PC-3 (cell line): Measurements from ENCODE around the gene TTLL4. TPM values are rescaled to one million over a fixed set of nuclear protein-coding genes. Genes with fewer than 3 reads are reported as not detected.

Experiments used
- ATAC-seq: fragments of 200-7000 bp; cut with Tn5 transposase; 2 replicates; pipeline ENCODE4 v1.9.1; 2020; ENCODE audit warnings: mild to moderate bottlenecking, moderate library complexity
- BruUV-seq: library from RNA; stranded (reverse); fragments of 400-500 nt; replicated peaks from 2 replicates; lab custom pipeline; 2021; lab: Mats Ljungman, UMichigan
- CTCF ChIA-PET: fragments of 300-600 bp; sonication (Branson Sonifier 250); formaldehyde crosslinking; loops from one replicate; lab custom pipeline; 2022; ENCODE audit warnings: antibody characterized with exemption; lab: Charles Lee
- POLR2A ChIA-PET: fragments of 300-600 bp; sonication (Branson Sonifier 250); formaldehyde crosslinking; loops from one replicate; lab custom pipeline; 2022; ENCODE audit warnings: antibody characterized with exemption; ENCODE audit not compliant: unreplicated experiment; lab: Charles Lee
- DNase-seq: peaks from one replicate; pipeline ENCODE4 v3.0.0-alpha.2; 2015
- H2AFZ ChIP-seq: fragments of 300-600 bp; sonication (generic); 2 replicates; pipeline ENCODE4 v1.6.0; 2016; ENCODE audit warnings: antibody characterized with exemption, low read length
- H3F3A ChIP-seq: fragments of 300-600 bp; sonication (generic); one replicate; pipeline ENCODE4 v1.6.0; 2017; ENCODE audit warnings: antibody characterized with exemption, low read length, control low read depth, mild to moderate bottlenecking; ENCODE audit not compliant: unreplicated experiment
- H3K27ac ChIP-seq: fragments of 300-600 bp; sonication (generic); 2 replicates; pipeline ENCODE4 v1.5.1; 2016; ENCODE audit warnings: mild to moderate bottlenecking, low read length
- H3K27me3 ChIP-seq: fragments of 300-600 bp; sonication (generic); 2 replicates; pipeline ENCODE4 v1.6.1; 2016; ENCODE audit warnings: low read length, mixed read lengths
- H3K36me3 ChIP-seq: fragments of 300-600 bp; sonication (generic); 2 replicates; pipeline ENCODE4 v1.6.1; 2016; ENCODE audit warnings: low read depth, mixed run types, low read length, mixed read lengths
- H3K4me1 ChIP-seq: fragments of 300-600 bp; sonication (generic); 2 replicates; pipeline ENCODE4 v1.5.1; 2016; ENCODE audit warnings: low read length; ENCODE audit not compliant: insufficient read depth
- H3K4me2 ChIP-seq: fragments of 300-600 bp; sonication (generic); 2 replicates; pipeline ENCODE4 v1.6.0; 2016; ENCODE audit warnings: low read length
- H3K4me3 ChIP-seq: fragments of 300-600 bp; sonication (generic); 2 replicates; pipeline ENCODE4 v1.5.1; 2016; ENCODE audit warnings: mild to moderate bottlenecking, low read length, mixed read lengths
- H3K79me2 ChIP-seq: fragments of 300-600 bp; sonication (generic); 2 replicates; pipeline ENCODE4 v1.6.1; 2017; ENCODE audit warnings: low read length, mixed read lengths
- H3K9ac ChIP-seq: fragments of 300-600 bp; sonication (generic); 2 replicates; pipeline ENCODE4 v1.6.0; 2016; ENCODE audit warnings: mild to moderate bottlenecking, low read length
- H3K9me2 ChIP-seq: fragments of 300-600 bp; sonication (generic); replicated peaks from 2 replicates; pipeline ENCODE4 v1.6.1; 2016; ENCODE audit warnings: mixed run types, low read length, mixed read lengths
- H3K9me3 ChIP-seq: fragments of 300-600 bp; sonication (generic); 2 replicates; pipeline ENCODE4 v1.6.1; 2016; ENCODE audit warnings: low read length, mixed read lengths
- H4K20me1 ChIP-seq: fragments of 300-600 bp; sonication (generic); 2 replicates; pipeline ENCODE4 v1.6.1; 2016; ENCODE audit warnings: low read length, mixed read lengths
- CTCF ChIP-seq: fragments of 300-600 bp; sonication (generic); conservative IDR thresholded peaks from 2 replicates; pipeline ENCODE4 v1.5.1; 2017; ENCODE audit warnings: antibody characterized with exemption, low read depth, mild to moderate bottlenecking, low read length
- EZH2 ChIP-seq: fragments of 300-600 bp; sonication (generic); IDR thresholded peaks from one replicate; pipeline ENCODE4 v1.6.1; 2017; ENCODE audit warnings: antibody characterized with exemption, mild to moderate bottlenecking, low read length; ENCODE audit not compliant: unreplicated experiment
- EZH2phosphoT487 ChIP-seq: fragments of 300-600 bp; sonication (generic); IDR thresholded peaks from 2 replicates; pipeline ENCODE4 v1.6.1; 2018; ENCODE audit warnings: mild to moderate bottlenecking, antibody characterized with exemption, low read length, borderline replicate concordance
- intact Hi-C: fragments of 100-400 bp; cut with micrococcal nuclease; formaldehyde crosslinking; loops from 2 replicates; pipeline ENCODE4 v1.9.0; 2023
- total RNA-seq: library from RNA; depleted of rRNA; stranded (reverse); fragments of >200 nt; gene quantifications from 2 replicates; pipeline ENCODE4 v1.2.3, GENCODE V29; 2014

TTLL4 gene
- total RNA-seq, 1 experiment from 2014 or later, result 21.0 TPM

DNA sequence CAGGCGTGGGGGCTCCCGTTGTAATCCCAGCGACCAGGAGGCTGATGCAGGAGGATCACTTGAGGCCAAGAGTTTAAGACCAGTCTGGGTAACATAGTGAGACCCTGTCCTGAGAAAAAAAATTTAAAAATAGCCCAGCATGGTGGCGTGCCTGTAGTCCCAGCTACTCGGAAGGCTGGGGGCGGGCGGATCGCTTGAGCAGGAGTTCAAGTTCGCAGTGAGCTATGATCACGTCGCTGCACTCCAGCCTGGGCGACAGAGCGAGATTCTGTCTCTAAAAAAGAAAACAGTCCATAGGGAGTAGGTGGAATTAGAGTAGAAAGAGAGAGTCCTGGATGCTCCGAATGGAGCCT lies 325 bp upstream of the TTLL4 start:
- BruUV-seq, result no TSS peak
- H3F3A ChIP-seq, result no peaks in the 10 kb centered on the region
- H3K9ac ChIP-seq, result no peak overlapping the region
- H4K20me1 ChIP-seq, result peaks cover 5% of the 10 kb centered on the region; the same call in 1 of the 2 replicates
- intact Hi-C loops, result loop anchor here (2.0 to 5.0 kb wide), 3 partner anchors 20 to 72 kb away; partner anchors contain the start of genes BCS1L, CYP27A1 and ZNF142
- H3K36me3 ChIP-seq, result no peaks in the 10 kb centered on the region
- peaks cover 44% of the 10 kb centered on the region for H3K79me2 ChIP-seq
- H3K4me3 ChIP-seq, result no peak overlapping the region; the same call in 1 of the 2 replicates
- no peak overlapping the region for H3K27ac ChIP-seq
- ChIA-PET CTCF (interaction anchor here (0.6 to 1.6 kb wide), 4 partner anchors 17 to 788 kb away, joined by 3 to 5 read pairs (median 4); partner anchors contain the start of genes BCS1L, GMPPA and ZNF142), POLR2A (interaction anchor here (0.6 kb wide), 2 partner anchors 17 to 39 kb away, joined by 4 to 9 read pairs; no protein-coding TSS in a partner anchor)
- H3K27me3 ChIP-seq, result no peaks in the 10 kb centered on the region
- peaks cover 17% of the 10 kb centered on the region for H3K4me1 ChIP-seq
- TF ChIP-seq CTCF, result no peak
- no peak for TF ChIP-seq EZH2
- no peak for TF ChIP-seq EZH2phosphoT487
- H2AFZ ChIP-seq, result peak overlapping the region; percentile 40
- H3K4me2 ChIP-seq, result peak overlapping the region; percentile 93
- ATAC-seq (no peak), DNase-seq (no peak)
- no peaks in the 10 kb centered on the region for H3K9me2 ChIP-seq
- H3K9me3 ChIP-seq, result no peaks in the 10 kb centered on the region

GRCh38 chr2:218711550-218711929 lies 905 bp downstream of the TTLL4 start:
- Histone ChIP-seq H3K9ac (peak overlapping the region; percentile 90), H3K36me3 (0 out of 2 replicates have a peak, but pooled peaks cover 2% of the 10 kb centered on the region), H3K9me2 (no peaks in the 10 kb centered on the region), H3K4me1 (peaks cover 27% of the 10 kb centered on the region), H2AFZ (peak overlapping the region; percentile 86), H4K20me1 (peaks cover 5% of the 10 kb centered on the region; the same call in 1 of the 2 replicates), H3K9me3 (no peaks in the 10 kb centered on the region), H3K4me3 (peak overlapping the region; percentile 84), H3K27ac (peak overlapping the region; percentile 59), H3K27me3 (no peaks in the 10 kb centered on the region), H3K4me2 (peak overlapping the region; percentile 93), H3K79me2 (peaks cover 53% of the 10 kb centered on the region), H3F3A (no peaks in the 10 kb centered on the region)
- CTCF ChIA-PET, result interaction anchor here (1.6 kb wide), 1 partner anchor 52 kb away, joined by 5 read pairs; the partner anchor contains the start of genes BCS1L and ZNF142
- DNase-seq (no peak), ATAC-seq (peak; percentile 19)
- POLR2A ChIA-PET, result no interaction called here
- BruUV-seq, result TSS peak; percentile 79
- TF ChIP-seq EZH2phosphoT487, result no peak
- TF ChIP-seq CTCF, result no peak
- TF ChIP-seq EZH2, result no peak
- intact Hi-C loops, result loop anchor here (1.0 to 5.0 kb wide), 4 partner anchors 19 to 136 kb away; partner anchors contain the start of genes BCS1L, CYP27A1 and ZNF142

DNA sequence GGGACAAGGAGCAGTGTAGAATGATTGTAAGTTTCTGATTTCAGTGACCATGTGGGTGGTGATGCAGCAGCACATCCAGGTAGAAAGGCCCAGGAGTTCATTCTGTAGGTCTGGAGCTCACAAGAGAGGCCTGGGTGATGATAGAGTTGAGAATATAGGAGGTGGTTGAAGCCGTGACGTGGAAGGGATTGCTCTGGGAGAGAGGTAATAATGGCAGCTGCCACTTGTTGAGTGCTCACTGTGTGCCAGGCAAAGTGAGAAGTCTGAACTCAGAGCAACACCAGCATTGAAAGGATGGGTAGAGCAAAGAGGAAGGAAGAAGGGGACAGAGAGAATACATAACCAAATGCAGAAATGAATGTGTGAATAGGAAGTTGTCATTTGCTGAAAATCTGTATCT lies 3.3 kb downstream of the TTLL4 start:
- no peak overlapping the region for H2AFZ ChIP-seq
- no peak overlapping the region for H3K27ac ChIP-seq
- TF ChIP-seq CTCF (no peak), EZH2 (no peak), EZH2phosphoT487 (no peak)
- H3K36me3 ChIP-seq, result peaks cover 5% of the 10 kb centered on the region; the same call in 1 of the 2 replicates
- H3K4me2 ChIP-seq, result no peak overlapping the region
- intact Hi-C loops, result loop anchor here (5.0 kb wide), 1 partner anchor 68 kb away; the partner anchor contains the start of gene CYP27A1
- peaks cover 43% of the 10 kb centered on the region for H3K4me1 ChIP-seq
- H3K27me3 ChIP-seq, result no peaks in the 10 kb centered on the region
- H3K9me2 ChIP-seq, result no peaks in the 10 kb centered on the region
- no peaks in the 10 kb centered on the region for H3K9me3 ChIP-seq
- POLR2A ChIA-PET, result no interaction called here
- DNase-seq (no peak), ATAC-seq (no peak)
- peaks cover 67% of the 10 kb centered on the region for H3K79me2 ChIP-seq
- no TSS peak for BruUV-seq
- no peak overlapping the region for H3K9ac ChIP-seq
- peaks cover 5% of the 10 kb centered on the region; the same call in 1 of the 2 replicates for H4K20me1 ChIP-seq
- H3F3A ChIP-seq, result no peaks in the 10 kb centered on the region
- no peak overlapping the region for H3K4me3 ChIP-seq
- CTCF ChIA-PET, result no interaction called here
